HG03097 (cell line): ENCODE measurements around the gene WDR75.

Experiments
- ATAC-seq: cut with Tn5 transposase; IDR thresholded peaks from one replicate; pipeline ENCODE4 v1.9.1; 2021; ENCODE audit not compliant: unreplicated experiment, low FRiP score

WDR75 gene

GRCh38 chr2:189488008-189488310, 46.7 kb downstream of the WDR75 start:
- no peak for ATAC-seq

GRCh38 chr2:189492451-189492850, 51.2 kb downstream of the WDR75 start:
- ATAC-seq, result no peak

GRCh38 chr2:189498205-189498604, 56.9 kb downstream of the WDR75 start:
- no peak for ATAC-seq

GRCh38 chr2:189499137-189499536, 57.9 kb downstream of the WDR75 start:
- ATAC-seq, result no peak

- ATAC-seq, result no peak
Observed at GRCh38 chr2:189500456-189501160, 59.3 kb downstream of the WDR75 start.

GRCh38 chr2:189501487-189501886, 60.2 kb downstream of the WDR75 start:
- no peak for ATAC-seq

- no peak for ATAC-seq
Observed at GRCh38 chr2:189502714-189503113, 61.4 kb downstream of the WDR75 start.

GRCh38 chr2:189504238-189504637, 63.0 kb downstream of the WDR75 start:
- no peak for ATAC-seq

GRCh38 chr2:189505492-189505891, 64.2 kb downstream of the WDR75 start:
- ATAC-seq, result no peak

- ATAC-seq, result no peak
Observed at GRCh38 chr2:189506514-189506976, 65.3 kb downstream of the WDR75 start.

- ATAC-seq, result no peak
Observed at GRCh38 chr2:189511210-189511959, 70.1 kb downstream of the WDR75 start.

GRCh38 chr2:189511960-189512319, 70.7 kb downstream of the WDR75 start:
- ATAC-seq, result no peak

- ATAC-seq, result no peak
Observed at GRCh38 chr2:189512879-189513278, 71.6 kb downstream of the WDR75 start.

- ATAC-seq, result no peak
Observed at GRCh38 chr2:189514104-189514503, 72.8 kb downstream of the WDR75 start.

GRCh38 chr2:189515264-189515663, 74.0 kb downstream of the WDR75 start:
- ATAC-seq, result no peak

GRCh38 chr2:189516546-189516945, 75.3 kb downstream of the WDR75 start:
- no peak for ATAC-seq

- ATAC-seq, result no peak
Observed at GRCh38 chr2:189517847-189518535, 76.7 kb downstream of the WDR75 start.

- ATAC-seq, result no peak
Observed at GRCh38 chr2:189519631-189520387, 78.5 kb downstream of the WDR75 start.

GRCh38 chr2:189521699-189522434, 80.6 kb downstream of the WDR75 start:
- no peak for ATAC-seq

- no peak for ATAC-seq
Observed at GRCh38 chr2:189522435-189523151, 81.3 kb downstream of the WDR75 start.
